ENCODE results near the gene ATP8B2.

DNA sequence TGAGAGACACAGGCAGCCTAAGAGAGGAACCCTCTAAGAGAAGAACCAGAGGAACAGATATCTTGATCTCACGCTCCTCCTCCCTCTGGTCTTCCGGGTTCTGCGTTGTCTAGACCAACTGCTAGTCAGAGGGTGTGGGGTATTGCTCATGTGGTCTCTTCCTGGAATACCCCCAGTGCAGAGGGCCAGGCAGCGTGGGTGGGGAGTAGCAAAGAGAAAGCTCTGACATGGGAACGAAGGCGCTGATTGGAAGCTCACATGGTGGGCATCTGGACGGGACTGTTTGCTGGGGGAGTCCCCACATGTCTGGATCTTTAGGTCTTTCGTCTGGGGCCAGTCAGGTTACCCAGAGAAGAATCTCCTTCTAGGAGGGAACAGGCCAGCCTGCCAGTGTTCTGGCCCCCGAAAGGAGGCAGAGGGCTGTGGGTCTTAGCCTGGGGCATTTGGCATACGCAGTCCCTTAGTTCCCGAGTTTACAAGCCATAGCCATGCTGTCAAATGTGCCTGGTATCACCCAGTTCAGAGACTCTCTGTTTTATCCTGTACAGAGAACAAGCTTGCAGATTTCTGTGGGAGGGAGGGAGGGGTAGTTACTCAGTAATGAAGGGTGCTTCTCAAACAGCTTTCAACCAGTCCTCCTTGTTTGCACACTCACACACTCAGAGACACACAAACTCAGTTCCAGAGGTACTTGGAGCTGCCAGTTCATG lies 61.5 kb downstream of the ATP8B2 start:
- TF ChIP-seq, protein P1, sequence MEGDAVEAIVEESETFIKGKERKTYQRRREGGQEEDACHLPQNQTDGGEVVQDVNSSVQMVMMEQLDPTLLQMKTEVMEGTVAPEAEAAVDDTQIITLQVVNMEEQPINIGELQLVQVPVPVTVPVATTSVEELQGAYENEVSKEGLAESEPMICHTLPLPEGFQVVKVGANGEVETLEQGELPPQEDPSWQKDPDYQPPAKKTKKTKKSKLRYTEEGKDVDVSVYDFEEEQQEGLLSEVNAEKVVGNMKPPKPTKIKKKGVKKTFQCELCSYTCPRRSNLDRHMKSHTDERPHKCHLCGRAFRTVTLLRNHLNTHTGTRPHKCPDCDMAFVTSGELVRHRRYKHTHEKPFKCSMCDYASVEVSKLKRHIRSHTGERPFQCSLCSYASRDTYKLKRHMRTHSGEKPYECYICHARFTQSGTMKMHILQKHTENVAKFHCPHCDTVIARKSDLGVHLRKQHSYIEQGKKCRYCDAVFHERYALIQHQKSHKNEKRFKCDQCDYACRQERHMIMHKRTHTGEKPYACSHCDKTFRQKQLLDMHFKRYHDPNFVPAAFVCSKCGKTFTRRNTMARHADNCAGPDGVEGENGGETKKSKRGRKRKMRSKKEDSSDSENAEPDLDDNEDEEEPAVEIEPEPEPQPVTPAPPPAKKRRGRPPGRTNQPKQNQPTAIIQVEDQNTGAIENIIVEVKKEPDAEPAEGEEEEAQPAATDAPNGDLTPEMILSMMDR (IDR thresholded peaks at IDR 0.05; ENCODE audit: borderline replicate concordance, extremely low read depth, low read length, poor library complexity, severe bottlenecking) = no peak
- no peak for TF ChIP-seq EZH2 (IDR thresholded peaks at IDR 0.05; ENCODE audit: borderline replicate concordance, low read depth, low read length, severe bottlenecking)

Measured in DND-41 (cell line).